GM19467 (cell line): ENCODE measurements around the gene C10orf62.
"Not testable (repeated sequence)": the region's sequence is repeated elsewhere in the genome, so short reads cannot be mapped to it uniquely, and the experiment has no call there.

ENCODE experiments used
- ATAC-seq: cut with Tn5 transposase; IDR thresholded peaks from one replicate; pipeline ENCODE4 v1.9.1; 2021; ENCODE audit warnings: mild to moderate bottlenecking, moderate library complexity; ENCODE audit not compliant: unreplicated experiment

The C10orf62 gene

DNA sequence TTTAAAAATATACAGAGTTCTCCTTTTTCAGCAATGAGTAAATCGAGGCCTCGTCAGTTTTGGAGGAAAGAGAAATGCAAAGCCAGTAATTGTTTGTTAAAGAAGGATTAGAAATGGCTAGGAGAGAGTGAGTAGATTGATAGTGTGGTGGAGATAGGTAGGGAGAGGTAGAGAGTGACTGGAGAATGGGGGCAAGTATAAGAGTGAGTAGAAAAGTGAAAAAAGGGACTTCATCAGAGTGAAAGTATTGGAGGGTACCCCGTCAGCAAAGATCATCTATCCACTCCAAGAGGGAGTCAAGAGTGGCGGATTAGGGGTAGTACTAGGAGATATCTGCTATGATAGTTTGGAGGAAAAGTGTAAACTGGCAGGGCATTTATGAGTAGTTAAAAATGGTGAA lies 26.2 kb upstream of the C10orf62 start:
- no peak for ATAC-seq

DNA sequence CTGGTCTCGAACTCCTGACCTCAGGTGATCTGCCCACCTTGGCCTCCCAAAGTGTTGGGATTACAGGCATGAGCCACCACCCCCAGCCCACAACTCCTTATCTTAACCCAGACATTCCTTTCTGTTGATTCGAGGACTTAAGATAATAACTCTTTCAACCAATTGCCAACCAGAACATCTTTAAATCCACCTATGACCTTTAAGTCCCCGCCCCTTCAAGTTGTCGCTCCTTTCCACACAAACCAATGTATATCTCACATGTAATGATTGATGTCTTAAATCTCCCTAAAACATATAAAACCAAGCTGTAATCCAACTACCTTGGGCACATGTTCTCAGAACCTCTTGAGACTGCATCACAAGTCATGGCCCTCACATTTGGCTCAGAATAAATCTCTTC lies 24.7 kb upstream of the C10orf62 start:
- no peak for ATAC-seq

DNA sequence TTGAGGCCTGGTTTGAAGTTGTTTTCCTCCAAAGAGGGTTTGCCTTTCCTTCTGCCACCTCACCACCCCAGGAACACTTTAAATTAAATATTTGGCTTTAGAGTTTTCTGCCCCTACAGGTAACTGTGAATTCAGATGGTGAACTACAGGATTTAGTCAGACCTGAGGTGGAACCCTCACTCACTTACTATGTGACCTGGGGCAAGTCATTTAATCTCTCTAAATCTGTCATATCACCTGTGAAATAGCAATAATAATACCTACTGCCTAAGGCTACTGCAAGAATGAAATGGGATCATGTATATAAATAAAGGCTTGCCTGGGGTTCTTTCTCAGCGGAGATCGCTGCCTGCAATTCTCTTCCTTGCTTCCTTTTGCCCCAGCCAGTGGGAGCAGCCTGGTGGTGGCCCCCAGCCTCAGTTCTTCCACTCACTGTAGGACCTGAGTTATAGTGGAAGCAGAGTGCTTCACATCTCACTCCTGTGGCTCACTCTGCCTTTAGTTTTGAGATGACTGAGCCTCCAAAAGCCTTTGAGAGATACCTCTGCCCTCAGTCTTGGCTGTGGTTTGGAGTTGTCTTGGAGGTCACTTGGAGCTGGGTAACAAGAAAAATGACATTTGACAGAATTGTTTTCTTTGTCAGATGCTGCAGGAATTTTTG lies 23.1 kb upstream of the C10orf62 start:
- ATAC-seq, result no peak

DNA sequence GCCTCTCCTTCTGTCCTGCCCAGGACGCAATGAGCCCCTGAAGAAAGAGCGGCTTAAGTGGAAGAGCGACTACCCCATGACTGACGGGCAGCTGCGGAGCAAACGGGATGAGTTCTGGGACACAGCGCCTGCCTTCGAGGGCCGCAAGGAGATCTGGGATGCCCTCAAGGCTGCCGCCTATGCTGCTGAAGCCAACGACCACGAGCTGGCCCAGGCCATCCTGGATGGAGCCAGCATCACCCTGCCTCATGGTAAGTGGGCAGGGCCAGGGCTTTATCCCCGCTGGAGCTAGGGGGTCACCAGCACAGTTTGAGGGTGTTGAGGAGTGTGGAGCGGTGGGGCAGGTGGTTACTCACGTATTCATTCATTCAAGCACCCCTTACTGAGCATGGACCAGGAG lies 21.6 kb upstream of the C10orf62 start:
- ATAC-seq, result no peak

DNA sequence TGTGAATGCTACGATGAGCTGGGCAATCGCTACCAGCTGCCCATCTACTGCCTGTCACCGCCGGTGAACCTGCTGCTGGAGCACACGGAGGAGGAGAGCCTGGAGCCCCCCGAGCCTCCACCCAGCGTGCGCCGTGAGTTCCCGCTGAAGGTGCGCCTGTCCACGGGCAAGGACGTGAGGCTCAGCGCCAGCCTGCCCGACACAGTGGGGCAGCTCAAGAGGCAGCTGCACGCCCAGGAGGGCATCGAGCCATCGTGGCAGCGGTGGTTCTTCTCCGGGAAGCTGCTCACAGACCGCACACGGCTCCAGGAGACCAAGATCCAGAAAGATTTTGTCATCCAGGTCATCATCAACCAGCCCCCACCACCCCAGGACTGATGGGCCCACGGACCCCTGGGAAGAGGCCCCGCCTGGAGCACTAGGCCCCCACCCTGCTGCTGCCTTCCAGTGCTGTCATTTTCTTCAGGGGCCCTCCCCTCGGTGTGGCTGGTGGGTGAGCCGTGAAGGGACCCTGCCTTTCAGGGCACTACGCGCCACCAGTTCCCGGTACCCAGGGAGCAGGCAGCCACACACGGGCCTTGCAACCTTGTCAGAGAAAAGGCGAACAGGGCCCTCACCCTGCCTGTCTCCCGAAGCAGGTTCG lies 19.3 kb upstream of the C10orf62 start:
- ATAC-seq, result no peak

DNA sequence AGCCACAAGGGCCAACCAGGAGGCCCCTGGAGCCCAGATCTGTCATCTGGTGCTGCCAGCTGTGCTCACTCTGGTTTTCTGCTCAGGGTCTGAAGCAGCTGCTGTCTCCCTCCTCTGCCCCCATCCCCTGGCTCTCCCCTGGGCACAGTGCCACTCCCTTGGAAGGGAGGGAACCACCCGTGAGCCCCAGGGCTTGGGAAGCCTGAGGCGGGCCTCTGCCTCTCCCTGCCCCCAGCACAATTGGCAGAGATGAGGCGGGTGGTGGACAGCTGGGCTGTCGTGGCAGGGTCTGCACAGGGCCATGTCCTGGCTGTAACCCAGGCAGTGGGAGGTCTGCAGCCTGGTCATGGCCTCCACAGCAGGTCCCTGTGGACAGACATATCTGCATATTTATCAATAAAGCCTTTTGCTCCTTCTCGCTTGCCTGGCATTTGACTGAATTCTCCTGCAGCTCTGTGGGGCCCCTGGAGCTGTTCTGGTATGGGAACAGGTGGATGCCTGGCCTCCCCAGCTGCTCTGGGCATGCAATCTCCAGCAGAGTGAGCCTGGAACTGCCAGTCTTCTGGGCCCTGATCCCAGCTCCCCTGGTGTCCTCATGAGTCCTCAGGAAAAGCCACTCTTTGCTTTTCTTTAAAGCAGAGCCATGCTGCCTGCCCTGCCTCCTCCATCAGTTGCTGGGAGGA lies 18.6 kb upstream of the C10orf62 start:
- ATAC-seq, result no peak

DNA sequence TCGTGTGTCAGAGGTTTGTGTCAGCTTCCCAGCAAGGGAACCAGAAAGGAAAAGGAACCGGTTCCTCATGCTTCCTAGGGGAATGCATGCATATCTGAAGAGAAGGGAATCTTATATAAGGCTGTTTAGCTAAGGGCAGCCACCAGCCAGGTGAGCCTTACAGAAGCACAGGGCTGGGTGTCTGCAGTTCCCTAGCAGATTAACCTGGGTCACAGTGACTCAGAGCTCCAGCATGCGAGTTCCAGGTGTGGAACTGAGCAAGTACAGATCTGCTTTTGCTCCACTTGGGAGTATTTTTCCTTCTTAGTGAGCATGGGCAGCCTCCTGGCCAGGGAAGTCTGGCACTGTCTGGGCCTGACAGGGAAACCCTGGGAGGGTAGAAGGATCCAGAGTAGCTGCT lies 17.9 kb upstream of the C10orf62 start:
- ATAC-seq, result no peak

DNA sequence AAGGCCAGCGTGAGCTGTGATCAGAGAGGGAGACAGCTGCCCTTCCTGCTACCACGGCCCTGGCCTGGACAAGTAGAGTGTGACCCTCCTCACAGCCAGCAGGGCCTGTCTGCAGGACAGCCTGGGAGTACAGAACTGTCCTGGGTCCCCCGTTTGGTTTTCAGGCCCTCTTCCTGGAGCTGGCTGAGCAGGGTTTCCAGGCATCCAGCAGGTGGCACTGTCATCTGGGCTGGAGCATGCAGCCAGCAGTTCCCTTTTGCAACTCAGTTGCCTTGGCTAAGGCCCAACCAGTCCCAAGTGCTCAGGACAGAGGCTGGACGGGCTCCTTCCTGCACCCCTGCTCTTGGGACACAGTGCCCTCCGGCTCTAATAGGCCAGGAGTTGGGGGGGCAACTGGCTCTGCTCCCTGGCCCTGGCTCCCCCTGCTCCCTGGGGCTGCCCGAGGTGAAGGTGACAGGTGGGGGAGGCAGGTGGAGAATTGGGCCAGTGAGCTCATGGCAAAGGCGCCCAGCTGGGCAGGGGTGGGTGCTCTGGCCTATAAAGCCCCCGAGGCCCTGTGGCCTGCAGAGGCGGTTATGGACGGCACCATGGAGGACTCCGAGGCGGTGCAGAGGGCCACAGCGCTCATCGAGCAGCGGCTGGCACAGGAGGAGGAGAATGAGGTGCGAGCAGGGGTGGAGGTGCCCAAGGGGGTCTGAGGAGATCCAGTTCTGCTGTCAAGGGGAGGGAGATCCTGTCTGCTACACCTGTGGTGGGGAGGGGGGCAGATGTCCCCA lies 17.1 kb upstream of the C10orf62 start, which contains the start of gene ANKRD2:
Gene ANKRD2, plus strand, starts transcription at position 566 of the 776 bp plus-strand sequence. Its CDS starts 10 bp downstream, at position 576.
- ATAC-seq, result no peak

DNA sequence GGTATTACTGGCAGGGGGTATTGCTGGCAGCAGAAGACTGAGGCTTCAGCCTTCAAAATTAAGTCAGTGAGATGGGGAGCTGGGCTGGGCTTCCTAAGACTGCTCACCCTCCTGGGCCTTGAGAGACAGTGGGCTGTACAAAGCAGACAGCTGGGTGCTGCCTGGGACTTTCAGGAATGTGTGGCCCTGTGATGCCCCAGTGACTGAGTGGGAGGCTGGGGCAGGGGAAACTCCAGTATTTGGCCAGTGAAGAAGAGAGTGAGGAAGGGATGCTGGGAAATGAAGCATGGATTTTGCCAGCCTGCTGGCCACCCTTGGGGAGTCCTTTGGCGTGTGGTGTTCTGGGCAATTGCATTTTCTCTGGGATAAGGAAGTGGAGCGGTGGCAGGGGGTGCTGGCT lies 16.5 kb upstream of the C10orf62 start:
- no peak for ATAC-seq

DNA sequence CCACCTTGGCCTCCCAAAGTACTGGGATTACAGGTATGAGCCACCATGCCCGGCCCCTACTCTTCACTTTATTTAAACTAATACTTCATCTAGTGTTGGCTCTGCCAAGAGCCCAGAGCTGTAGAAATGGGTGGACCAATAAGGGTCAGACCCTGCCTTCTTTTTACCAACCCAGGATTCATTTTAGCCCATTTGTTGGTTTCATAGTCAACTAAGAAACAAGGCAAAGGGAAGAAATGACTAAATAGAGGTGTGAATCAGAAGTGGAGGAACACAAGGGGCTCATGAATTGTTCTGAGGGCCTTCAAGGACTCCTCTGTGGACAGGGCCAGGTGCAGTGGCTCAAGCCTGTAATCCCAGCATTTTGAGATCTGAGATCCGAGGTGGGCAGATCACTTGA lies 15.8 kb upstream of the C10orf62 start:
- no peak for ATAC-seq

DNA sequence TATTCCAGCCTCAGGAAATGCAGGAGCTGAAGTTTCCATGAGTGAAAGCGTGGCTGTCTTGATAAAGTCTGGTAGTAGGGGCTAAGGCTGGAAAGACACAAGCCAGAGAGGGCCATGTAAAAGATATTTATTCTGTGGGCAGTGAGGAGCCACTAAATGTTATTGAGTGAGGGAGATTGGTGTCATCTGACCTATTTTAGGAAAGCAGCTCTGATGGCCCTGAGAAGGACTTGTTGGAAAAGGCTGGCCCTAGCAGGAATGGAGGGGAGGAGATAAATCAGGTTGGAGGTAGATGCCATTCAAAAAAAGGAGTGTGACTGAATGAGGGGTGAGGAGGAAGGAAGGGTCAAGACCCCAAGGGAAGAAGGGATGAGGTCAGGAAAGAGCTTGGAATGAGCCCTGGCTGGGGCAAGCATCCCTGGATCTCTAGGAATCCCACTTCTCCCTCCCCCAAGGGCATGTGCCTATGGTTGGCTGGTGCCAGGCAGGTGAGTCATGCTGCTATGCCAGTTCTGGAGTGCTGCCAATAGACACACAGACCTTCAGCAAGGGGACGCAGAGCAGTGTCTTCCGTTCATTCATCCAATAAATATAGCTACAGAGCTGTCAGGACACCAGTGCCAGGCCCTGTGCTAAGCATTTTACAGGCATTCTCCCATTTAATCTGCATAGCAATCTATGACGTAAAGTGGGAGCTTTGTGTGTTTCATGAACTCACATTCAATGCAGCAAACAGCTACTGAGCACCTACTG lies 15.0 kb upstream of the C10orf62 start:
- no peak for ATAC-seq

DNA sequence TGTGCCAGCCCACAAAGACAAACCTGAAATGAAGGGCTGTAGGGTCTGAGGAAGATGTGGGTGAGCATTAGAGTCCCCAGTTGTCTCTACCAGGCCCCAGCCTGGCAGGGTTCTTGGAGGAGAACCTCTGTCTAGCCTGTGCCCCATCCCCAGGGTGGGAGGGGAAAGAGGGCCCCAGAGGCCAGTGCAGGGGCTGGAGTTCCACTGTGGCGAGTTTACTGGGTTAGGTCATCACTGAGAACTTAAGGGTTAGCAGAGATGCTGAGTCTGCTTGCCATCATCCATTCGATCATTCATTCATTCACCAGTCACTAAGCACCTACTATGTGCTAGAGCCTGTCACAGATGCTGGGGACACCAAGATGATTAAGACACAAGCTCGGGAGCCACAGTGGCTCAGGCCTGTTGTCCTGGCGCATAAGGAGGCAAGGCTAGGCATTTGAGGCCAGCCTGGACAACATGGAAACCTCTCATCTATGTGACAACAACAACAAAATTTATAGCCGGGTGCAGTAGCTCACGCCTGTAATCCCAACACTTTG lies 14.3 kb upstream of the C10orf62 start:
- no peak for ATAC-seq

DNA sequence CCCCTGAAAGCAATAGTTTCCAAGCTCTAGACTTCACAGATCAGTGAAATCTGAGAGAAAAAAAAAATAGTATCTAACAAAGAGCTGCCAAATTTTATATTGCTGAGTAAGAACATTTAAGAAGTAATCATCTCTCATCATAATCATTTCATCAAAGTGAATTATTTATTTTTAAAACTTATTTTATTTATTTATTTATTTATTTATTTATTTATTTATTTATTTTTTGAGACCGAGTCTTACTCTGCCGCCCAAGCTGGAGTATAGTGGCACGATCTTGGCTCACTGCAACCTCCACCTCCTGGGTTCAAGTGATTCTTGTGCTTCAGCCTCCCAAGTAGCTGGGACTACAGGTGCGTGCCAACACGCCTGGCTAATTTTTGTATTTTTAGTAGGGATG lies 13.0 kb upstream of the C10orf62 start:
- not testable (repeated sequence) for ATAC-seq

DNA sequence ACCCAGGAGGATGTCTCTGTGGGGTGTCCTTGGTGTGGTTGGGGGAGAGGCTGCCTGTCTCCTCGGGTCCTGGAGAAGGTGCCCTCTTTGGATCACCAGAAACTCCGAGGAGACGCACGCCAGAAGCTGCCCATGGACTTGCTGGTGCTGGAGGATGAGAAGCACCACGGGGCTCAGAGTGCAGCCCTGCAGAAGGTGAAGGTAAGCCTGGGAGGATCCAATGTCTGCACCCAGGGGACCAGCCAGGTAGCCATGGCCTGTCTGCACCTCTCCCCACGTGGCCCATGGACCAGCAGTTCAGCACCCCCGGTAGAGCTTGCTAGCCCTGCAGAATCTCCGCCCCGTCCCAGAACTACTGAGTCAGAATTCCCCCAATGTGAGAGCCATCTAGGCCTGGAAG lies 11.8 kb upstream of the C10orf62 start:
- no peak for ATAC-seq

DNA sequence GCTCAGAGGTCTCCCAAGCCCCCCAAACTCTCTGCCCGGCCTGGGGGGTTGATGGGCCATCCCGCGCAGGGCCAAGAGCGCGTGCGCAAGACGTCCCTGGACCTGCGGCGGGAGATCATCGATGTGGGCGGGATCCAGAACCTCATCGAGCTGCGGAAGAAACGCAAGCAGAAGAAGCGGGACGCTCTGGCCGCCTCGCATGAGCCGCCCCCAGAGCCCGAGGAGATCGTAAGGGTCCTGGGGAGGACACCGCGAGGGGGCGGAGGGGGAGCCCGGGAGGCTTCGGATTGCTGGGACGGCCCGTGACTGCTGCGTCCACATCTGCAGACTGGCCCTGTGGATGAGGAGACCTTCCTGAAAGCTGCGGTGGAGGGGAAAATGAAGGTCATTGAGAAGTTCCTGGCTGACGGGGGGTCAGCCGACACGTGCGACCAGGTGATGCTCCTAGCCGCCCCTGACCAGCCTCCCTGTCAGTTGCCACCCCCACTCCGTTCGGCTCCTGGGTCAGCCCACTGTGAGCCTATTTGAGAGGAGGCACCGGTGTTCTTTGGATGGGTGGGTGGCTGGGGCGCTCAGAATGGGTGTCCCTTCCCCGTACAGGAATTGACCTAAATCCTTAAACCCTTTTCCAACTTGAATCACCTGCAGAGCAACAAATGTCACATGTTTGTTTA lies 11.2 kb upstream of the C10orf62 start:
- ATAC-seq, result no peak

DNA sequence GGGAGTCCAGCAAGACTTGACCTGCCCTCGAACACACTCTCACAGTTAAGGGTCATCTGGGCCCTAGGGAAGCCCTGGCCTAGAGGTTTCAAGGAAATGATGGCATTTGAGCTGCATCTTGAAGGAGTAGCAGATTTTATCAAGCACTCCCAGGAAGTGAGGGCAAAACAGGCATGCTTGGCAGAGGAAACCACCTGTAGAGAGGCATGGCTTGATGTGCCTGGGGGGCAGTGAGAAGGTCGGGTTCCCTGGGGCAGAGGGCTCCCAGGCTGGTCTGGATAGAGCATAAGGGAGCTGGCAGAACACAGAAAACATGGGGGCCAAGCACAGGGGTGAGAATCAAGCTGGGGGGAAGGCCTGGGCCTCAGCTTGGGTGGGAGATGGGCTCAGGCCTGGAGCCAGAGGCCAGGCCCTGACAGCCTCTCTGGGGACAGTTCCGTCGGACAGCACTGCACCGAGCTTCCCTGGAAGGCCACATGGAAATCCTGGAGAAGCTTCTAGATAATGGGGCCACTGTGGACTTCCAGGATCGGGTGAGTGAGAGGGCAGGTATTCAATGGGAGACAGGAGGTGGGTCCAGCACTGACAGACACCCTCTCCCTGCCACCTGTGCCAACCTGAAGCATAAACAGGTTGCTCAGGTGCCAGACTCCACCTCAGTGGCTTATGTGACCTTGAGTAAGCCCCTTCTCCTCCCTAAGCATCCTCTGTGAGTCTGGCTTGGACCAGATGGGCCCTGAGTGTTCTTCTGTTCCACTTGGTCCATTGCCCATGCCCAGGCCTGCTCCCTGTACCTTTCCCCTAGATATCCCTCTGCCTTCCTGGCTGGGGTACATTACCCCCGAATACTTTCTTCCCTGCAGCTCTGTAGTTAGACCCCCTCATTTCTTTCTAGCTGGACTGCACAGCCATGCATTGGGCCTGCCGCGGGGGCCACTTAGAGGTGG lies 8.8 kb upstream of the C10orf62 start:
- ATAC-seq, result no peak

DNA sequence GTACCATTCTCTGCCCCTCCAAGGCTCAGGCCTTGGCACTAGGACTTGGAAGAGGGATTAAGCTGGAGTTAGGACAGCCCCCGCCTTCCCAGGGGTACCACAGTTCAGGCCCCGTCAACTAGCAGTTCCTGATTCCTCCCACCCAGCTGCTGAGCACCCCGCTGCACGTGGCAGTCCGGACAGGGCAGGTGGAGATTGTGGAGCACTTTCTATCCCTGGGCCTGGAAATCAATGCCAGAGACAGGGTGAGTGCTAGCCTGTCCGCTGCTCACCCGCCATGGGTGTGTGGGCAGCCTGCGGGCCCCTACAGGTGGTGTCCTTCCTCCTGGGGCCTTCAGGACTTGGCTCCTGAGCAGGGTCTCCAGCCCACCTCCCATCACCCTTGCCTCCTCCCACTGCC lies 7.4 kb upstream of the C10orf62 start:
- no peak for ATAC-seq

DNA sequence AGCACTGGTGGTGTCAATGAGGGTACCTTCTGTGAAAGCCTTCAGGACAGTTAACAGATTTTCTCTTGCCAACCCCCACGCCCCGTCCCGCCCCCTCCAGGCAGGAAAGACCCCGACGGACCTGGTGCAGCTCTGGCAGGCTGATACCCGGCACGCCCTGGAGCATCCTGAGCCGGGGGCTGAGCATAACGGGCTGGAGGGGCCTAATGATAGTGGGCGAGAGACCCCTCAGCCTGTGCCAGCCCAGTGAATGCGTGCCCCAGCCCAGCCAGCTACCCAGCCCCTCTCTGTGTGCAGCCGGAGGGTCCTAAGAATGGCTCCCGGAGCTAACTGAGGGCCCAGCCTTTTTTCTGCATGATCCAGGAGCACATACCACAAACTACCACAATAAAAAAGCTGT lies 6.0 kb upstream of the C10orf62 start:
- ATAC-seq, result no peak
